GM23338 (cell line): Measurements from ENCODE around the gene TMTC2. TPM values are rescaled to one million over a fixed set of nuclear protein-coding genes. Genes with fewer than 3 reads are reported as not detected.

Source experiments
- ATAC-seq: fragments of 200-7000 bp; cut with Tn5 transposase; 3 replicates; pipeline ENCODE4 v1.9.1; 2020
- DNase-seq: peaks from one replicate; pipeline ENCODE4 v3.0.0-alpha.2; 2015; ENCODE audit warnings: low spot score
- H2AFZ ChIP-seq: fragments of 200-600 bp; sonication (generic); 2 replicates; pipeline ENCODE4 v1.8.0; 2016; ENCODE audit warnings: antibody characterized with exemption, mild to moderate bottlenecking, moderate library complexity
- H3F3A ChIP-seq: fragments of 200-600 bp; sonication (generic); replicated peaks from 2 replicates; pipeline ENCODE4 v1.8.0; 2017; ENCODE audit warnings: antibody characterized with exemption, mixed run types, low read depth
- H3K27ac ChIP-seq: fragments of 200-600 bp; sonication (generic); 2 replicates; pipeline ENCODE4 v1.6.1; 2016; ENCODE audit warnings: low read depth
- H3K27me3 ChIP-seq: fragments of 200-600 bp; sonication (generic); 2 replicates; pipeline ENCODE4 v1.8.0; 2016; ENCODE audit warnings: mild to moderate bottlenecking, mixed run types, moderate library complexity; ENCODE audit not compliant: insufficient read depth
- H3K36me3 ChIP-seq: fragments of 200-600 bp; sonication (generic); 2 replicates; pipeline ENCODE4 v1.8.0; 2016; ENCODE audit warnings: mild to moderate bottlenecking; ENCODE audit not compliant: insufficient read depth
- H3K4me1 ChIP-seq: fragments of 200-600 bp; sonication (generic); 2 replicates; pipeline ENCODE4 v1.8.0; 2016; ENCODE audit warnings: mild to moderate bottlenecking, moderate library complexity; ENCODE audit not compliant: insufficient read depth
- H3K4me2 ChIP-seq: fragments of 200-600 bp; sonication (generic); 2 replicates; pipeline ENCODE4 v1.7.1; 2017; ENCODE audit warnings: mixed run types
- H3K4me3 ChIP-seq: fragments of 200-600 bp; sonication (generic); 2 replicates; pipeline ENCODE4 v1.6.1; 2016; ENCODE audit warnings: mixed run types
- H3K79me2 ChIP-seq: fragments of 200-600 bp; sonication (generic); replicated peaks from 2 replicates; pipeline ENCODE4 v1.8.0; 2017; ENCODE audit warnings: mild to moderate bottlenecking; ENCODE audit not compliant: insufficient read depth
- H3K9me2 ChIP-seq: fragments of 200-600 bp; sonication (generic); 2 replicates; pipeline ENCODE4 v1.8.0; 2017; ENCODE audit not compliant: insufficient read depth
- H4K20me1 ChIP-seq: fragments of 200-600 bp; sonication (generic); replicated peaks from 2 replicates; pipeline ENCODE4 v1.8.0; 2017; ENCODE audit warnings: mild to moderate bottlenecking; ENCODE audit not compliant: insufficient read depth
- H3K27ac Mint-ChIP-seq: 2 replicates; pipeline ENCODE4 v1.8.0; 2020; ENCODE audit warnings: inconsistent platforms, mild to moderate bottlenecking, moderate library complexity, mixed read lengths
- H3K27me3 Mint-ChIP-seq: 3 replicates; pipeline ENCODE4 v1.8.0; 2022; ENCODE audit warnings: low read depth, mild to moderate bottlenecking, moderate library complexity, mixed read lengths, inconsistent platforms; ENCODE audit not compliant: insufficient read depth, poor library complexity
- H3K36me3 Mint-ChIP-seq: 3 replicates; pipeline ENCODE4 v1.8.0; 2021; ENCODE audit warnings: low read depth, mild to moderate bottlenecking, inconsistent platforms, moderate library complexity, mixed read lengths
- H3K4me1 Mint-ChIP-seq: 3 replicates; pipeline ENCODE4 v1.8.0; 2020; ENCODE audit warnings: mild to moderate bottlenecking, inconsistent platforms, mixed read lengths
- H3K4me3 Mint-ChIP-seq: 3 replicates; pipeline ENCODE4 v1.8.0; 2021; ENCODE audit warnings: moderate library complexity, mild to moderate bottlenecking, inconsistent platforms, mixed read lengths
- H3K9me3 Mint-ChIP-seq: 3 replicates; pipeline ENCODE4 v1.8.0; 2020; ENCODE audit warnings: moderate library complexity, mild to moderate bottlenecking, inconsistent platforms, mixed read lengths
- CREB1 ChIP-seq: fragments of 250-450 bp; sonication (Bioruptor Pico); IDR thresholded peaks from 2 replicates; pipeline ENCODE4 v1.5.0; 2020; ENCODE audit warnings: low read depth, mild to moderate bottlenecking, moderate library complexity
- EZH2 ChIP-seq: fragments of 200-600 bp; sonication (generic); IDR thresholded peaks from one replicate; pipeline ENCODE4 v1.8.0; 2017; ENCODE audit warnings: antibody characterized with exemption, mild to moderate bottlenecking, low read depth; ENCODE audit not compliant: unreplicated experiment
- EZH2phosphoT487 ChIP-seq: fragments of 200-600 bp; sonication (generic); IDR thresholded peaks from one replicate; pipeline ENCODE4 v1.8.1; 2018; ENCODE audit warnings: antibody characterized with exemption; ENCODE audit not compliant: unreplicated experiment
- JUNB ChIP-seq: IDR thresholded peaks from one replicate; pipeline ENCODE4 v1.6.1; 2016; ENCODE audit warnings: antibody characterized with exemption; ENCODE audit not compliant: unreplicated experiment
- NANOG ChIP-seq: IDR thresholded peaks from 2 replicates; pipeline ENCODE4 v1.6.1; 2016; ENCODE audit warnings: antibody characterized with exemption, borderline replicate concordance
- STAT1 ChIP-seq: IDR thresholded peaks from one replicate; pipeline ENCODE4 v1.6.1; 2016; ENCODE audit warnings: antibody characterized with exemption; ENCODE audit not compliant: unreplicated experiment
- ZNF114 ChIP-seq: fragments of 250-450 bp; sonication (Bioruptor Pico); IDR thresholded peaks from 2 replicates; pipeline ENCODE4 v1.5.0; 2020; ENCODE audit warnings: mild to moderate bottlenecking, moderate library complexity
- ZNF331 ChIP-seq: fragments of 250-450 bp; sonication (Bioruptor Pico); IDR thresholded peaks from 2 replicates; pipeline ENCODE4 v1.5.0; 2020; ENCODE audit warnings: low read depth, mild to moderate bottlenecking, moderate library complexity
- polyA plus RNA-seq: library from polyadenylated mRNA; unstranded; fragments of >200 nt; fragmentation: Nextera tagmentation; extraction: Ambion mirVana; gene quantifications from 2 replicates; pipeline ENCODE4 v1.2.1, GENCODE V29; 2016
- total RNA-seq: library from RNA; depleted of rRNA; stranded (reverse); fragments of >200 nt; shearing (Covaris generic); gene quantifications from 2 replicates; pipeline ENCODE4 v1.2.3, GENCODE V29; 2014
- TF ChIP-seq, protein P1 (sequence below): IDR thresholded peaks from one replicate; pipeline ENCODE4 v1.6.1; 2018; ENCODE audit warnings: antibody characterized with exemption; ENCODE audit not compliant: unreplicated experiment
- TF ChIP-seq, protein P2 (sequence below): IDR thresholded peaks from 2 replicates; pipeline ENCODE4 v1.6.1; 2016; ENCODE audit warnings: antibody characterized with exemption
- TF ChIP-seq, protein P3 (sequence below), 2 experiments: fragments of 200-600 bp in 1 of 2; sonication (generic) in 1 of 2; conservative IDR thresholded peaks; 2 replicates each; pipeline versions ENCODE4 v1.5.1 to v1.6.1; 2016 to 2017; ENCODE audit warnings: antibody characterized with exemption in 2 of 2, low read depth in 2 of 2, mild to moderate bottlenecking in 2 of 2, moderate library complexity in 1 of 2

Gene TMTC2
- total and polyA plus RNA-seq, 2 experiments from 2014 or later: 0.57 to 6.5 TPM

DNA sequence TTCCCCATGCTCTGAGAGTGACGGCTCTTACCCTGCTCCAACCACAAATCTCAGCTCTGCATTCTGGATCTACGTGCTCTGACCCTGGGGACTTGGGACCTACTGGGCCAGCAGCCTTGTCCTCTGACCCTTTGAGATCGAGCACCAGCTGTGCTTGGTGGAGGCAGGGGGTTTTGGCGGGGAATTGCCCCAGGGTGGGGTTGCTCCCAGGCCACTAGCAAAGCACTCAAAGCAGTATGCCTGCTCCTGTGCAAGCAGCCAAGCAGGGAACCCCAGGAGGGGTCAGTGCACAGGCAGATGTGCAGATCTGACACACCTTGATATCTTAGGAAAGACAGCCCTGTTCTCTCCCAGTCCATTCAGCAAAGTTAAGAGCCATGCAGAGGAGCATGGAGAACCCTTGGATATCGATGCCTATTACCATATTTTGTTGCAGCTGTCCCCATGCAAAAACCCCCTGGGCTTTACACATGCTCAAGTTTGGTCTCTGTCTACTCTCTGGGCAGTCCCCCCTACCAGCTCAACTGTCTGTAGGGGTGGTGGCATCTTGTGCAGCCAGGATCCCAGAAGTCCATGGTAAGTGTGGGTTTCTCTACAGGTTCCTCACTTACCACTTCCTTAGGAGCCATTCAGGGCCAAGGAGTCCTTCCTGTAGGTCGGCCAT, 319.0 kb downstream of the TMTC2 start:
- DNase-seq (no peak), ATAC-seq (no peak)
- no peak overlapping the region for H3K27ac Mint-ChIP-seq
- no peak overlapping the region for H2AFZ ChIP-seq
- no peak overlapping the region for H3K27ac ChIP-seq
- H4K20me1 ChIP-seq: no peaks in the 10 kb centered on the region
- H3K36me3 ChIP-seq: peaks cover 12% of the 10 kb centered on the region
- H3K9me3 Mint-ChIP-seq: peaks cover 47% of the 10 kb centered on the region
- TF ChIP-seq CREB1 (CRISPR knock-in tag) (no peak), ZNF331 (CRISPR knock-in tag) (no peak), EZH2phosphoT487 (no peak)
- TF ChIP-seq, protein P1, sequence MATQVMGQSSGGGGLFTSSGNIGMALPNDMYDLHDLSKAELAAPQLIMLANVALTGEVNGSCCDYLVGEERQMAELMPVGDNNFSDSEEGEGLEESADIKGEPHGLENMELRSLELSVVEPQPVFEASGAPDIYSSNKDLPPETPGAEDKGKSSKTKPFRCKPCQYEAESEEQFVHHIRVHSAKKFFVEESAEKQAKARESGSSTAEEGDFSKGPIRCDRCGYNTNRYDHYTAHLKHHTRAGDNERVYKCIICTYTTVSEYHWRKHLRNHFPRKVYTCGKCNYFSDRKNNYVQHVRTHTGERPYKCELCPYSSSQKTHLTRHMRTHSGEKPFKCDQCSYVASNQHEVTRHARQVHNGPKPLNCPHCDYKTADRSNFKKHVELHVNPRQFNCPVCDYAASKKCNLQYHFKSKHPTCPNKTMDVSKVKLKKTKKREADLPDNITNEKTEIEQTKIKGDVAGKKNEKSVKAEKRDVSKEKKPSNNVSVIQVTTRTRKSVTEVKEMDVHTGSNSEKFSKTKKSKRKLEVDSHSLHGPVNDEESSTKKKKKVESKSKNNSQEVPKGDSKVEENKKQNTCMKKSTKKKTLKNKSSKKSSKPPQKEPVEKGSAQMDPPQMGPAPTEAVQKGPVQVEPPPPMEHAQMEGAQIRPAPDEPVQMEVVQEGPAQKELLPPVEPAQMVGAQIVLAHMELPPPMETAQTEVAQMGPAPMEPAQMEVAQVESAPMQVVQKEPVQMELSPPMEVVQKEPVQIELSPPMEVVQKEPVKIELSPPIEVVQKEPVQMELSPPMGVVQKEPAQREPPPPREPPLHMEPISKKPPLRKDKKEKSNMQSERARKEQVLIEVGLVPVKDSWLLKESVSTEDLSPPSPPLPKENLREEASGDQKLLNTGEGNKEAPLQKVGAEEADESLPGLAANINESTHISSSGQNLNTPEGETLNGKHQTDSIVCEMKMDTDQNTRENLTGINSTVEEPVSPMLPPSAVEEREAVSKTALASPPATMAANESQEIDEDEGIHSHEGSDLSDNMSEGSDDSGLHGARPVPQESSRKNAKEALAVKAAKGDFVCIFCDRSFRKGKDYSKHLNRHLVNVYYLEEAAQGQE: no peak
- TF ChIP-seq, protein P2, sequence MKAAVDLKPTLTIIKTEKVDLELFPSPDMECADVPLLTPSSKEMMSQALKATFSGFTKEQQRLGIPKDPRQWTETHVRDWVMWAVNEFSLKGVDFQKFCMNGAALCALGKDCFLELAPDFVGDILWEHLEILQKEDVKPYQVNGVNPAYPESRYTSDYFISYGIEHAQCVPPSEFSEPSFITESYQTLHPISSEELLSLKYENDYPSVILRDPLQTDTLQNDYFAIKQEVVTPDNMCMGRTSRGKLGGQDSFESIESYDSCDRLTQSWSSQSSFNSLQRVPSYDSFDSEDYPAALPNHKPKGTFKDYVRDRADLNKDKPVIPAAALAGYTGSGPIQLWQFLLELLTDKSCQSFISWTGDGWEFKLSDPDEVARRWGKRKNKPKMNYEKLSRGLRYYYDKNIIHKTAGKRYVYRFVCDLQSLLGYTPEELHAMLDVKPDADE: no peak
- H3K4me3 ChIP-seq: no peak overlapping the region
- no peaks in the 10 kb centered on the region for H3K79me2 ChIP-seq
- H3K4me1 ChIP-seq: peaks cover 16% of the 10 kb centered on the region
- H3K4me3 Mint-ChIP-seq: no peak overlapping the region
- H3K9me2 ChIP-seq: no peaks in the 10 kb centered on the region
- H3F3A ChIP-seq: no peaks in the 10 kb centered on the region
- no peaks in the 10 kb centered on the region for H3K27me3 Mint-ChIP-seq
- H3K36me3 Mint-ChIP-seq: peaks cover 61% of the 10 kb centered on the region
- no peaks in the 10 kb centered on the region for H3K27me3 ChIP-seq
- H3K4me2 ChIP-seq: no peak overlapping the region
- H3K4me1 Mint-ChIP-seq: peaks cover 18% of the 10 kb centered on the region

DNA sequence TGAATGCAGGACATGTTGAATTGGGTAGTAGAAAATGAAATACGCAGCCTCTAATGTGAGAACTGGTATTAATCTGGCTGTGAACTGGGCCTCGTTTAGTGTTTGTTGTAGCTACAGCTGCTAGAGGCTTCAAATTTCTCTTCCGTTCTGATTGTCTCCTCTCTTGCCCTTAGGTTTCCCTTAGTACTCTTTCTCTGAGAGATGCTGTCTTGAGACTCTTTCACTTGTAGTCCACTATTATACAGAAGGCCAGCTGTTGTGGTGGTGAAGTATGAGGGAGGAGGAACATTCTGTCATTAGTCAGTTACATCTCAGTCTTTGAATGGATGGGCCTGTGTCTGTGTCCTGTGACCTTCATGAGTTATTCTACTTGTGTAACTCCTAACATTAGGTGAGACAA, 322.0 kb downstream of the TMTC2 start:
- Mint-ChIP-seq H3K4me1 (peaks cover 6% of the 10 kb centered on the region), H3K27ac (no peak overlapping the region), H3K4me3 (no peak overlapping the region), H3K9me3 (peaks cover 54% of the 10 kb centered on the region), H3K27me3 (no peaks in the 10 kb centered on the region), H3K36me3 (peaks cover 58% of the 10 kb centered on the region)
- Histone ChIP-seq H3F3A (no peaks in the 10 kb centered on the region), H2AFZ (no peak overlapping the region), H3K27me3 (no peaks in the 10 kb centered on the region), H4K20me1 (no peaks in the 10 kb centered on the region), H3K4me1 (peaks cover 9% of the 10 kb centered on the region), H3K36me3 (peaks cover 19% of the 10 kb centered on the region), H3K79me2 (no peaks in the 10 kb centered on the region), H3K4me3 (no peak overlapping the region), H3K27ac (no peak overlapping the region), H3K9me2 (no peaks in the 10 kb centered on the region), H3K4me2 (no peak overlapping the region)
- DNase-seq: no peak
- ATAC-seq: no peak
- TF ChIP-seq ZNF114 (CRISPR knock-in tag): no peak
- no peak for TF ChIP-seq EZH2
- TF ChIP-seq CREB1 (CRISPR knock-in tag): no peak
- TF ChIP-seq, protein P3, sequence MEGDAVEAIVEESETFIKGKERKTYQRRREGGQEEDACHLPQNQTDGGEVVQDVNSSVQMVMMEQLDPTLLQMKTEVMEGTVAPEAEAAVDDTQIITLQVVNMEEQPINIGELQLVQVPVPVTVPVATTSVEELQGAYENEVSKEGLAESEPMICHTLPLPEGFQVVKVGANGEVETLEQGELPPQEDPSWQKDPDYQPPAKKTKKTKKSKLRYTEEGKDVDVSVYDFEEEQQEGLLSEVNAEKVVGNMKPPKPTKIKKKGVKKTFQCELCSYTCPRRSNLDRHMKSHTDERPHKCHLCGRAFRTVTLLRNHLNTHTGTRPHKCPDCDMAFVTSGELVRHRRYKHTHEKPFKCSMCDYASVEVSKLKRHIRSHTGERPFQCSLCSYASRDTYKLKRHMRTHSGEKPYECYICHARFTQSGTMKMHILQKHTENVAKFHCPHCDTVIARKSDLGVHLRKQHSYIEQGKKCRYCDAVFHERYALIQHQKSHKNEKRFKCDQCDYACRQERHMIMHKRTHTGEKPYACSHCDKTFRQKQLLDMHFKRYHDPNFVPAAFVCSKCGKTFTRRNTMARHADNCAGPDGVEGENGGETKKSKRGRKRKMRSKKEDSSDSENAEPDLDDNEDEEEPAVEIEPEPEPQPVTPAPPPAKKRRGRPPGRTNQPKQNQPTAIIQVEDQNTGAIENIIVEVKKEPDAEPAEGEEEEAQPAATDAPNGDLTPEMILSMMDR (conservative IDR thresholded peaks at IDR 0.05; ENCODE audit: low read depth in 2 of 2): no peak
- TF ChIP-seq EZH2phosphoT487: no peak
- no peak for TF ChIP-seq STAT1
- no peak for TF ChIP-seq NANOG
- TF ChIP-seq, protein P1: no peak
- no peak for TF ChIP-seq JUNB
